IPS-15b (cell line): ENCODE results near the gene TSPAN13.

Source experiments
- H3K27me3 ChIP-seq: one replicate; pipeline ENCODE4 v1.6.1; 2013; ENCODE audit warnings: low read length; ENCODE audit not compliant: control insufficient read depth, insufficient read depth
- H3K36me3 ChIP-seq: one replicate; pipeline ENCODE4 v1.6.1; 2013; ENCODE audit warnings: low read length; ENCODE audit not compliant: control insufficient read depth, insufficient read depth
- H3K4me1 ChIP-seq: one replicate; pipeline ENCODE4 v1.6.1; 2013; ENCODE audit warnings: mild to moderate bottlenecking, low read length; ENCODE audit not compliant: control insufficient read depth, insufficient read depth
- H3K4me3 ChIP-seq: one replicate; pipeline ENCODE4 v1.5.1; 2013; ENCODE audit warnings: low read depth, low read length
- H3K9ac ChIP-seq: one replicate; pipeline ENCODE4 v1.6.1; 2013; ENCODE audit warnings: low read depth, mild to moderate bottlenecking, low read length
- H3K9me3 ChIP-seq: one replicate; pipeline ENCODE4 v1.6.1; 2013; ENCODE audit warnings: mild to moderate bottlenecking, low read length; ENCODE audit not compliant: control insufficient read depth, insufficient read depth

The TSPAN13 gene

DNA sequence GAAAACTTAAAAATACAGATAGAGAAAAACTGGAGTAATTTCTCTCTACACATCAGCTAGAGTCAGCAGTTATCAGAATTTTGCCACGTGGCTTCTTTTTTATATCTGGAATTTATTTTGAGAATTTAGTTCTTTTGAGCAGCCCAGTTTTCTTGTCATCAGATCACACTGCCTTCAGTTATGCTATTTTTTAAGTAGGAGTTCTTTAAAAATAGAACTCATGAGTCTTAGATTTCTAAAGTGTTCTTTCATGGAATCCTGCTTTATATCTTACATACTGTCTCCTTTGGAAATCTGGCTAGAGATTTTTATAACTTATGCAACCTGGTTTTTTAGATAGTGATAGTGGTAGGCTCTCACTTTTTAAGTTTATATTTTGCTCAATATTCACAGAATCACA is 27.0 kb downstream of the TSPAN13 start:
- Histone ChIP-seq H3K4me3 (no peak overlapping the region), H3K9ac (no peak overlapping the region), H3K27me3 (no peaks in the 10 kb centered on the region), H3K36me3 (no peaks in the 10 kb centered on the region), H3K9me3 (no peaks in the 10 kb centered on the region), H3K4me1 (peaks cover 15% of the 10 kb centered on the region)

DNA sequence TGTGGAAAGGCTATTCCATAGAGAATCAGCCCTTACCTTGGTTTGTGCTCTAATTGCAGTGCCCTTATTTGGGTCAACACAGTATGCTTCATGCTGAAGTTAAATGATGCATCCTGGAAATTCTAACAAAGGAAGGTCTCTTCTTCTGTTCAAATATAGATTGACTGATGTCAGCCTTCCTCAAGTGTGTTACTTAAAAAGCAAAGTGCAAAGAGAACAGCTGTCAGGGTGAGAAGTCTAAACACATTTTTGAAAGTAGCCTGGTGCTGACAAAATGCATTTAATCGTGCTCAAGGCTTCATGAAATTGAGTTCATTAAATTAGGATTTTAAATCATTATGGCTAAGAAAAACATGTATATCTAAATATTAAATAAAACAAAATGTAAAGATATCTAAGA is 31.8 kb downstream of the TSPAN13 start:
- Histone ChIP-seq H3K4me3 (no peak overlapping the region), H3K4me1 (no peaks in the 10 kb centered on the region), H3K36me3 (no peaks in the 10 kb centered on the region), H3K9ac (no peak overlapping the region), H3K9me3 (no peaks in the 10 kb centered on the region), H3K27me3 (no peaks in the 10 kb centered on the region)

DNA sequence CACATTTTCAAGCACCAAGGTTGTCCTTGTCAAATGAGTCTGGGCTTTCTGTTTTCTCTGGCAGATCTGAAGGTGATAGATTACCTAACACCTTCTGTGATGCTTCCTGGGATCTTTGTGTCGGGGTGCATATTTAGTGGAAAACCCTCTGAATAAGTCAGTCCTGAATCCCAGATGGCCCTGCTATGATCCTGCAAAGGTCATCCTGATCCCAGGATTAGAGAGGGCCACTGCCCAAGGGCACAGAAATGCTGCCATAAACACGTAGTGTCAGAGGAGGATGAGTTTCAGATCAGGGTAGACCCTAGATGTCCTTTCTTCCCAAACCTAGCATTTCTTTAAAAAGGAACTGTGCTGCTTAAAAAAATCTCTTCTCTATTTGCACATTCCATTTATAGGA is 32.3 kb downstream of the TSPAN13 start:
- Histone ChIP-seq H3K36me3 (no peaks in the 10 kb centered on the region), H3K27me3 (no peaks in the 10 kb centered on the region), H3K4me3 (no peak overlapping the region), H3K9ac (no peak overlapping the region), H3K9me3 (no peaks in the 10 kb centered on the region), H3K4me1 (no peaks in the 10 kb centered on the region)

DNA sequence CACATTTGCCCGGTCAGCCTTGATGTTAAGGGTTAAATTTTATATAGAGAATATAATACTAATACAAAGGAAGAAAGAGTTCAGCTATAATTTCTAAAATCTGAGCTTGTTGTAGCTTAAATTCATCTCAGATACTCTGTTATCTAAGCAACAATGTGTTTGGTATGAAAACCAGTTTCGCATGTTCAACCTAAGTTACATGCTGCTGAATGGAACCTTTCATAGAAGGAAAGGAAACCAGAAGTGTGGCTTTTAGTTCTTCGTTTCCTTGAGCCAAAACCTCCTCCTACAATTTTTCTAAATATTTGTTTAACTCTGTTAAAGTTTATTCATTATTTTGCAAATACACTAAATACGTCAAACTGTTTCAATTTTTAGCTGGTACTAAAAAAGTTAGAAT is 32.7 kb downstream of the TSPAN13 start:
- no peaks in the 10 kb centered on the region for H3K9me3 ChIP-seq

DNA sequence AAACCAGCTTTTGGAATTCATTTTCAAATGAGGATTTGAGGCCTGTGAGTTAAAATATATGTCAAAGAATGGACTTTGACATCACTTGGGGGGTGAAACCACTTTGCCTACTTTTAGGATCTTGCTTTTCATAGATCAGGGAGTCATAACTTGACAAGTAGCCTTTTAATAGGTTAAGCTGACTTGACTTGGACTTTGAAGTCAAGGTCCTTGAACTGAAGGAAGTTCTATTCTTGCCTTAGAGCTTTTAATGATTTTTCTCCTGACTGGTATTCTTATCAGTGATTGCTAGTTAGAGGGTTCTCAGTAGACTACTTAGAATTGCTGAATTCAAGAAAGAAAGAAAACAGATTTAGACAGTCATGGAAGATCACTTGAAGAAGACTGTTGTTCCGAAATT is 33.6 kb downstream of the TSPAN13 start:
- H3K9me3 ChIP-seq: no peaks in the 10 kb centered on the region
- H3K27me3 ChIP-seq: no peaks in the 10 kb centered on the region
- H3K36me3 ChIP-seq: no peaks in the 10 kb centered on the region
- H3K4me1 ChIP-seq: no peaks in the 10 kb centered on the region
- no peak overlapping the region for H3K9ac ChIP-seq
- no peak overlapping the region for H3K4me3 ChIP-seq

More for the DNA sequence above, 32.7 kb downstream of the TSPAN13 start:
- H3K36me3 ChIP-seq: no peaks in the 10 kb centered on the region
- no peaks in the 10 kb centered on the region for H3K27me3 ChIP-seq
- no peak overlapping the region for H3K9ac ChIP-seq
- no peaks in the 10 kb centered on the region for H3K4me1 ChIP-seq
- no peak overlapping the region for H3K4me3 ChIP-seq

DNA sequence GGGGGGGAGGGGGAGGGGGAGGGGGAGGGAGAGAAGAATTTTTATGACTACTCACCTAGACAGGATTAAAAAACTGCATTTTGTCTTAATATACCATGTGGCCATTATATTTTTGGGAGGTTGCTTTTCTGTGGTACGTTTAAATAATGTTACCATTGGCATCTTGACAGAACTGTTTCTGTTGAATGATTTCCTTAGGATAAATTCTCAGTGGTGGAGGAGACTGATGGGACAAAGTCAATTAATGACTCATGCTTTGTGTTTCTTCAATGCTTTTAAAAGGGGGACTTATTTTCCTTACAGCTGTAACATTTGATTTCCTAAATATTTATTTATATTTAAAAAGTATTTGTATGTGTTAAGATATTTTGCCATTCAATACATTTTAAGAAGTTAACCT is 37.5 kb downstream of the TSPAN13 start:
- no peak overlapping the region for H3K9ac ChIP-seq
- H3K4me1 ChIP-seq: no peaks in the 10 kb centered on the region
- H3K27me3 ChIP-seq: no peaks in the 10 kb centered on the region
- no peak overlapping the region for H3K4me3 ChIP-seq
- H3K9me3 ChIP-seq: no peaks in the 10 kb centered on the region
- H3K36me3 ChIP-seq: no peaks in the 10 kb centered on the region

DNA sequence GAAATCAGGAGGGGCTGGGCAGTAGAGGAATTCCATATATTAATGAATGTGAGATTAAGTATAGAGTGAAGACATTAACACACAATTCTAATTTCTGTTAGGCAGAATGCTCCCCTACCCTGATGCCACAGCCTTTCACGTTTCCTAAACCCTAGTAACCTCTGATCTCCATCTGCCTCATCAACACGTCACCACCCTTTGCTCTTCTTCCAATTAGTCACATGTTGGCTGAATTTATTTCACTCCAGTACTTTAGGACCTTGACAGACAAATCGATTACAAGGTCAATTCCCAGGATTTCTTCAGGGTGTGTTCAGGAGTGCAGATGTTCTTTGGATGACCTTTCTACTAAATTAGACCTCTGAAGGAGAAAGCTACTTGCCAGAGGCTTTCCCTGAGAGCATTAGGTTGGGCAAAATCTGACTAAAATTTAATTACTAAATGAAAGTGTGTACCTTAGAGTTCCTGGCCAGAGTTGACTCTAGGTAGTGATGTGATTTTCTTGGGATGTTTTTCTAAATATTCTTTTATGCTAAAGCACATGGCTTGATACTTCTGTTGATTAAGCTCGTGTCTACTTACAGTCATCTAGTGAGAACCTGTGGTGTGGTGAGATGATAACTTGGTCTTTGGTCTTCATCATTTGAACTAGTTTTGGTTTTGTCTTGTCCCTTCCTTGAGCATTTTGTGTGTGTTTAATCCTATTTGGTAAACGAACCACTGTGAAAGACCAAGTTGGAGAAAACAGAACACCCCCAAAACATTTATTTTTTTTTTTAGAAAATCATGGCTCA is 38.5 kb downstream of the TSPAN13 start:
- no peak overlapping the region for H3K4me3 ChIP-seq
- H3K9me3 ChIP-seq: no peaks in the 10 kb centered on the region
- no peaks in the 10 kb centered on the region for H3K4me1 ChIP-seq
- no peaks in the 10 kb centered on the region for H3K27me3 ChIP-seq
- H3K36me3 ChIP-seq: no peaks in the 10 kb centered on the region
- no peak overlapping the region for H3K9ac ChIP-seq

DNA sequence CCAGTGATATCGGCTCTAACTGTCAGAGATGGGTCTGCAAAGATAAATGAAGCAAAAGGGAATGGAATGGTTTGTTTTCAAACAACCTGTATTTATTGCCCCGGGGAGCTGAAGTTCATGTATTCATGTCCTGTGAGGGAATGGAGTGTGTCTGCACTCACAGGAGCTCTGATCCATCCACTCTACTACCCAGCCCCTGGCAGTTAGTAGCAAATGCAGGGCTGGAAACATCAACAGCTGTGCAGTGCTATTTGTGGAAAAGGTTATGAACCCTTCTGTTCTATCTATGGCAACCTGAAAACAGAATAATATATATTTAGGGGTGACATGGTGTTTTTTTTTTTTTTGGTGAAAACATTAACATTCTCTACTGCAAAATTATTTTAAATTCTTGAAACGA is 41.4 kb downstream of the TSPAN13 start:
- Histone ChIP-seq H3K4me3 (no peak overlapping the region), H3K9me3 (no peaks in the 10 kb centered on the region), H3K9ac (no peak overlapping the region), H3K27me3 (no peaks in the 10 kb centered on the region), H3K36me3 (no peaks in the 10 kb centered on the region), H3K4me1 (no peaks in the 10 kb centered on the region)

DNA sequence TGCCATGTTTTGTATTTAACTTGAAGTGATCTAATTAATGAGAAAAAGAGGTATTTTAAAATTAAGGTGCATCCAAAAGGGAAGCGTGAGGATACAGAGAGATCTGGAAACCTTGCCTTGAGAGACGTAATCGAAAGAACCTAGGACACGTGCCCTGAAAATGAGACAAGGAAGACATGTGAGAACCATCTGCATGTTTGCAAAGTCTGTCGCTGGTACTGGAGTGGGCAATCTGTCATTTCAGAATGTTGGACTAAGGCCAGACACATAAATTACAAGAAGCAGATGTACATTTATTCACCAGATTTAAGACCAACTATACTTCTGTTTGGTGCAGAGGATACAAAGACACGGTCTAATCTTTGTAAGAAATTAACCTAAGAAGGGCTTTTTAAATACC is 42.1 kb downstream of the TSPAN13 start:
- Histone ChIP-seq H3K9ac (no peak overlapping the region), H3K4me1 (no peaks in the 10 kb centered on the region), H3K27me3 (no peaks in the 10 kb centered on the region), H3K36me3 (no peaks in the 10 kb centered on the region), H3K4me3 (no peak overlapping the region), H3K9me3 (no peaks in the 10 kb centered on the region)

DNA sequence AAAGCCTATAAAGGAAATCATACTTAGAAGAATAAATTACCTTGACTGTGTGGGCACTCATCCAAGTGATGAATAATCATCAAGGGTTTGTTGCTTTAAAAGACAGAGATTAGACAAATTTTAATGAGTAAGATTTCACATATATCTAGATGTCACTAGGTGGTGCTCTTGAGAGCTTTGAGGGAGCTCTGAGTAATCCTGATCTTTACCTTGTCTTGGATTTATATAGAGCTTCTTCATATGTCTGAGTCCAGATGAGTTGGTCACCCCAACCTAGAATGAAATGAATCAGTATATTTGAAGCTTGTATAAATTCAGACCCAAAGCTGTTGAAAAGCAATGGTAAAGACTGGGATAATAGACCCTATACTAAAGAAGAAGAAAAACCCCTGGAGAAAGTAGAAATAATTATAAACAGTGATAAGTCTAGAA is 47.6 kb downstream of the TSPAN13 start:
- H3K36me3 ChIP-seq: no peaks in the 10 kb centered on the region
- H3K9me3 ChIP-seq: no peaks in the 10 kb centered on the region
- H3K4me1 ChIP-seq: no peaks in the 10 kb centered on the region
- H3K9ac ChIP-seq: no peak overlapping the region
- no peaks in the 10 kb centered on the region for H3K27me3 ChIP-seq
- H3K4me3 ChIP-seq: no peak overlapping the region

DNA sequence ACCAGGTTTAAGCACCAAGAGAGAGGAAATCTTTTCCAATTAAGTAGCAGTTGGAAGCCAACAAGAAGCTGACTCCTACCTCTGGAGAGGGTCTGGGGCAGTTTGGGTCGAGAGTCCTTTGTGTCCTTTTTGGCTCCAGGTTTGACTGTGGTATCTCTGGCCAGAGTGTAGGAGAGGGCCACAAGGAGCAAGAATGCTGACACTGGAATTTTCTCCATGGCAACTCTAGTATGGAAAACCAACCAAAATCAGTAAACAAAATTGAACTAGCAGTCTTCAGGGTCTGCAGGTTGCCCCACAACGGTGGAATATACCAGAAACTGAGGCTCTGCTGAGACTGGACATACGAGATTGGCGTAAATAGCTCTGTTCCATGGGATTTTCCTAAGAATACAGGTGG is 48.0 kb downstream of the TSPAN13 start:
- Histone ChIP-seq H3K4me1 (no peaks in the 10 kb centered on the region), H3K4me3 (no peak overlapping the region), H3K9me3 (no peaks in the 10 kb centered on the region), H3K36me3 (no peaks in the 10 kb centered on the region), H3K27me3 (no peaks in the 10 kb centered on the region), H3K9ac (no peak overlapping the region)

DNA sequence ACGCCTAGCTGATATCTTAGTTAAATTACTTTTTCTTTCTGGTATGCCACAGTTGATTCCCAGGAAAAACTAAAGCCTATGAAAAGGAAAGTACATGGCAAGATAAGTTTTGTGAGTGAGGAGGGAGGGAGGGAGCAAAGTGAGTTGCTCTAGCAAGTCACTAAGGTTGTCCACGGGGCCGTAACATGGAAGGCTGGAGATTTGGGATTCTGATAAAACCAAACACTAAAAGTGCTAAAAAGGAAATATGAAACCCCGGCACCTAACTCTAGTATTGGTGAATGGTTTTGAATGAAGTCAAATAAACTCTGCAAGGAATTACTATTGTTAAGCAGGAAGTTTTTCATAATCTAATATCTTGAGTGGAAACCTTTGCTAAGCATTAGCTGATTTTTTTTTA is 49.6 kb downstream of the TSPAN13 start:
- Histone ChIP-seq H3K4me1 (no peaks in the 10 kb centered on the region), H3K27me3 (no peaks in the 10 kb centered on the region), H3K4me3 (no peak overlapping the region), H3K9me3 (no peaks in the 10 kb centered on the region), H3K36me3 (no peaks in the 10 kb centered on the region), H3K9ac (no peak overlapping the region)
